NCI-H2171 treated with DMSO at 0.1 percent for 48 hours (cell line): ENCODE measurements around the gene CHRM5.

Experiments
- DNase-seq: peaks from one replicate; lab custom pipeline; 2025; lab: John Stamatoyannopoulos, UW

Gene CHRM5

GRCh38 chr15:34102175-34102925 lies 134.1 kb downstream of the CHRM5 start:
- DNase-seq = no peak

DNA sequence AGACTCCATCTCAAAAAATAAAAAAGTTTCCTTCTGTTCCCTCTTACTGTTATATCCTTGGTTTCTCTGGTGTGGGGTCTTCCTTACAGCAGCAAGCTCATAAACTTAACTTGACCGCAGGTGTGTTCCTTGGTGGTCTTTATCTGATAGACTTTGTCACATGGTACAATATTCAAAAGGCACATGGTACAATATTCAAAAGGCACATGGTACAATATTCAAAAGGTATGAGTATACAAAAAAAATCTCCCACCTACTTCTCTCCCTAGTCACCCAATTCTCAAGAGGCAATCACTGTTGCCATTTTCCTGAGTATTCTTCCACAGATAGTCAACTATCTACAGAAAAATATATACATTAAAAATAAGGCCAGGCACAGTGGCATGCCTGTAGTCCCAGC lies 138.1 kb downstream of the CHRM5 start:
- DNase-seq = no peak

DNA sequence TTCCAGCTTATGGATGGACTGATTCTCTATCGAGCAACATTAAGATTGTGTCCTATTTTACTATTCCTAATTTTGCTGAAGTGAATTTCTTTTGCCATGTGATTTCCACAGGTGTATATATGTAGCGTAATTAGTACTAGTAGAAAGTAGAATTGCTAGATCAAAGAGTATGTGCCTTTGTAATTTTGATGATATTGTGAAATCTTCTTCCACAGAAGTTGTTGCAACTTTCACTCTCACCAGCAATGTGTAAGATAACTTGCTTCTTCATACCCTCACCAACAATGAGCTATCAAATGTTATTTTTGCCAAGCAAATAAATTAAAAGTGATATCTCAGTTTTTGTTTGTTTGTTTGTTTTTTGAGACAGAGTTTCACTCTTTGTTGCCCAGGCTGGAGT lies 139.0 kb downstream of the CHRM5 start:
- DNase-seq = no peak

GRCh38 chr15:34109797-34110663 lies 141.7 kb downstream of the CHRM5 start:
- DNase-seq = peak; percentile 67

- no peak for DNase-seq
Observed at GRCh38 chr15:34111488-34111887, 143.2 kb downstream of the CHRM5 start.

DNA sequence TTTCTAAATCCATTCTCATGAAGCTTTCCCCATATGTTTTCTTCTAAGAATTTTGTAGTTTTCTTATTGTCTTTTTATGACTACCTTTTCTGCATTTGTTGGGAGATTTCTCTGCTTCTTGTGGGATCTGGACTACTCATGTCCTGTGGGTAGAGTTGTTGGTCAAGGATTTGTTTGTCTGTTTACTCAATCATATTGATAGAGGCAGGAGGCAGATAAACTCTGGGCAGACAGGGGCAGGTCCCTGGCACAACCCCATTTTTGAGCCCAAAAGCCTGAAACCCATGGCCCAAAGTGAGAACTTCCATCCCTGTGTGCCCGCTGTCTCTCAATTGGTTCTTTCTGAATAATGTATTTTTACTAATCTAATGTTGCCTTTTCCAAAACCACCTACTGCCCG lies 145.9 kb downstream of the CHRM5 start:
- no peak for DNase-seq

DNA sequence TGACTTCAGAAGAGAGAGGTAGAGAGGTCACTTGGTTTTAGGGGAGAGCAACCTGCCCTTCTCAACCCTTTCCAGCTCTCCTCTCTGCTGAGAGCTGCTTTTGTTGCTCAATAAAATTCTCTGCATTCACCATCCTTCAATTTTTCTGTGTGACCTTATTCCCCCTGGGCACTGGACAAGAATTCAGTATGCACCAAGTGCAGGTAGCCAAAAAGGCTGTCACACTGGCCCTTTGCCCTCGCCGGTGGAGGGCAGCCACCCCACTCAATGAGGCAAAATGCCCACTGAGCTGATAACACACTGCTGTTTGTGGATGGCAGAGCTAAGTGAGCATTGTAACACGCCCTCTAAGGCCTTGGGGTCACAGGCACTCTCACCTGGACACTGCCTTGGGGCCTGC lies 146.4 kb downstream of the CHRM5 start:
- no peak for DNase-seq

DNA sequence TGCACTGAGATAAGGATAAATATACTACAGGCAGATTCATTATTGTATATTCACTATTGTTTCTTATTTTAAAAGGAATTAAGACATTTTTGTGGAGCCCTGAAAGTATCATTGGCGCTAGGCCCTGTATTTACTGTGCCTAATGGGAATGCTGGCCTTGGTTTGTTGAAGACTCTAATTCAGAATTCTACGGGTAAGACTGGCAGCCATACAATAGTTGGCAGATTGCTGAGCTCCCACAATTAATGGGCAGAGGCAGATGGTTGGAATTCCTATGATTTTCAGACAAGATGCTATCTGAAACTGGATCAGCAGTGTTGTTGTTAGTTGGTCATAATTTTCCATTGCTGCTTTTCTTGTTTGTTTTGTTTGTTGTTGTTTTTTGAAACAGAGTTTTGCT lies 148.3 kb downstream of the CHRM5 start:
- DNase-seq = peak; percentile 75
